ENCODE measurements around the gene PDE7B.

PDE7B gene

DNA sequence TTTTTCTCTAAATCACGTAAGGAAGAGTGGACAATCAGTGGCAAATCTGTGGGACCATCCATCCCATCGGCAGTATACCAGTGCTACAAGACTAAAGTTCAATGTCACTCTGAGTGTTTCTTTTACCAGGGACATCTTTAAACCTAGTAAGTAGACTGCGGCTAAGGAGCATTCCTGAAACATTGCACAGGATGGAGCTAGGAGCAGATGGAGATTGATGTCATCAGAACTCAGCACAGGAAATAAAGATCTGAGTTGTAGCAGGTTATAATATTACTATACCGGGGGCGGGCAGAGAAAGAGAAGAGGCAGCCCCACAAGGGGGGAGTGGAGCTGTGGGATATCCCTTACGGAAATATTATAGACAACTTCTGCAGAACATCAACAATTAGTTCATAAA, 236.5 kb downstream of the PDE7B start:
- no peak for DNase-seq (ENCODE audit: extremely low spot score)
- ChIA-PET CTCF (no interaction called here), POLR2A (no interaction called here)
- TF ChIP-seq CTCF (IDR thresholded peaks at IDR 0.05; ENCODE audit: control extremely low read depth, extremely low read depth, low read depth, missing control alignments), result no peak

GRCh38 chr6:136088693-136089092, 237.2 kb downstream of the PDE7B start:
- ChIA-PET POLR2A (no interaction called here), CTCF (no interaction called here)
- no peak for TF ChIP-seq CTCF (IDR thresholded peaks at IDR 0.05; ENCODE audit: control extremely low read depth, extremely low read depth, low read depth, missing control alignments)
- no peak for DNase-seq (ENCODE audit: extremely low spot score)

GRCh38 chr6:136089876-136090275, 238.4 kb downstream of the PDE7B start:
- DNase-seq (ENCODE audit: extremely low spot score), result no peak
- ChIA-PET CTCF (no interaction called here), POLR2A (no interaction called here)
- no peak for TF ChIP-seq CTCF (IDR thresholded peaks at IDR 0.05; ENCODE audit: control extremely low read depth, extremely low read depth, low read depth, missing control alignments)

- ChIA-PET POLR2A (no interaction called here), CTCF (no interaction called here)
- TF ChIP-seq CTCF (IDR thresholded peaks at IDR 0.05; ENCODE audit: control extremely low read depth, extremely low read depth, low read depth, missing control alignments), result no peak
- DNase-seq (ENCODE audit: extremely low spot score), result no peak
These were observed 239.4 kb downstream of the PDE7B start for GRCh38 chr6:136090929-136091328.

DNA sequence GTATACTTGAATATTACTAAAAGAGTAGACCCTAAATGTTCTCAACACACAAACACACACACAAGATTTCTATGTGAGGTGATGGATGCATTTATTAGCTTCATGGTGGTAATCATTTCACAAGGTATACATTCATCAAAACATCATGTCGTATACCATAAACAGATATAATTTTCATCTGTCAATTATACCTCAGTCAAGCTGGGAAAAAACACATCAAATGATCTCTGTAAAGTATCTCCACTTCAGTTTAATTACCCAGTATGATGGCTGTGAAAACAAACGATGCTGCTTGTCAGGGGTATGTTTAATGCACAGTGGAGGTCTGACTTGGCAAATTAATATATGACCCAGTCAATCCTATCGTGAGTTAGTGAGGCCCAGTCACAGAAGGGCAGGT, 241.4 kb downstream of the PDE7B start:
- no peak for DNase-seq (ENCODE audit: extremely low spot score)
- ChIA-PET CTCF (no interaction called here), POLR2A (no interaction called here)
- no peak for TF ChIP-seq CTCF (IDR thresholded peaks at IDR 0.05; ENCODE audit: control extremely low read depth, extremely low read depth, low read depth, missing control alignments)

DNA sequence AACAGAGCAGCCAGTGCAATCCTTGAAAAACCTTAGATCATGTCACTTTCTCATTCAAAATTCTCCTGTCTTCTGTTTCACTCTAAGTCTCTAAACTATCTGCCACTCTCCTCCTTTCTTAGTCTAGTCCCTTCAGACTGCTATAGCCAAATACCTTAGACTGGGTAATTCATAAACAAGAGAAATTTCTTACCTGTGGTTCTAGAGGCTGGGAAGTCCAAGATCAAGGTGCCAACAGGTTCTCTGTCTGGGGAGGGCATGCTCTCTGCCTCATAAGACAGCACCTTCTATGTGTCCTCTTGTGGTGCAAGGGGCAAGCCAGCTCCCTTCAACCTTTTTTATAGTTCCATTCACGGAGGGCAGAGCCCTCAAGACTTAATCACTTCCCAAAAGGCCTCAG, 242.3 kb downstream of the PDE7B start:
- TF ChIP-seq CTCF (IDR thresholded peaks at IDR 0.05; ENCODE audit: control extremely low read depth, extremely low read depth, low read depth, missing control alignments), result no peak
- CTCF ChIA-PET, result interaction anchor here (1.0 kb wide), 1 partner anchor 10 kb away, joined by 3 read pairs; no protein-coding TSS in a partner anchor
- DNase-seq (ENCODE audit: extremely low spot score), result no peak

DNA sequence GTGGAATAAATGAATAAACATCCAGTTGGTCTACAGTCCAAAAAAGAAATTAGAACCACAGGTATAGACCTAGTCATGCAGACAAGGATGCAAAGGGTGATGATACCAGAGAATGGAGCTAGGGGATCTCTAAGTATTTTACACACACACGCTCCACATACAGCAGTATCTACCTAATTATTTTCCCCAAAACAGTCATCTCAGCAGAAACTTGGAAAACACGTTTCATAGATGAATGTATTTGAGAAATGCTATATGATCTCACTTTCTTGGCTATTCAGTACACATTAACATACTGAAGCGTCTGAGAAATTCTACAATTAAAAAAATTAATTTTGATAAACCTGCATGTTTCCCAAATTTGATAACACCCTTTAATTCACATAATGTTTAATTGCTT, 243.3 kb downstream of the PDE7B start:
- no peak for TF ChIP-seq CTCF (IDR thresholded peaks at IDR 0.05; ENCODE audit: control extremely low read depth, extremely low read depth, low read depth, missing control alignments)
- ChIA-PET POLR2A (no interaction called here), CTCF (interaction anchor here (1.0 kb wide), 1 partner anchor 9 kb away, joined by 3 read pairs; no protein-coding TSS in a partner anchor)
- DNase-seq (ENCODE audit: extremely low spot score), result no peak

More for the DNA sequence above, 242.3 kb downstream of the PDE7B start:
- POLR2A ChIA-PET, result no interaction called here

Measured in GM10248 (cell line).